Measurements from ENCODE around the gene CRY1. TPM values are rescaled to one million over a fixed set of nuclear protein-coding genes. Genes with fewer than 3 reads are reported as not detected.

CRY1 gene
- total and polyA plus RNA-seq, 2 of the 4 experiments (the other 2 are of a cell fraction) = 5.9 to 9.9 TPM

DNA sequence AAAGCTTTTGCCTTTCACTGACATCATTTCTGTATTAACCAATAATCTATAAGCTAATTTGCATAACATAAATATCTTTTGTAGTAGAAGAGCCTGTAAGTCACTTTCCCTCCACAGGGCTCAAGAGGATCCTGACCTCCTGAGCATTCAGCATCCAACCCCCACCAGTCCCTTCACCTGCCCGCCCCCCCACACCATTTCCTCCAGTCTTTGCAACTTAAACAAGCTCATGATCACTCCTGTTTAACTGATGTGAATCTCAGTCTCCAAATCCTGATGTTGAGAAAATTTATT is 12.0 kb upstream of the CRY1 start:
- no peaks in the 10 kb centered on the region for H3K79me1 ChIP-seq (ENCODE audit: low read depth in 1 of 2, low read length in 2 of 2)
- no peaks in the 10 kb centered on the region for H3K9me1 ChIP-seq (ENCODE audit: insufficient read depth, low read length)
- WGBS, 2 experiments (ENCODE audit: extremely low coverage in 2 of 2, insufficient read length in 1 of 2) = no CpG with 5 or more reads among the region's 1 CpG
- H3K23ac ChIP-seq (ENCODE audit: low read depth, low read length) = no peak overlapping the region
- no peak overlapping the region for H3K9ac ChIP-seq (ENCODE audit: low read depth, low read length)
- POLR2A ChIA-PET (ENCODE audit: unreplicated experiment) = interaction anchor here (0.6 kb wide), 1 partner anchor 150 kb away, joined by 4 read pairs; the partner anchor contains the start of gene TMEM263
- no peak overlapping the region for H4K8ac ChIP-seq (ENCODE audit: low read depth in 2 of 2, low read length in 2 of 2)
- in situ Hi-C loops (cut with MboI; ENCODE audit: low sequenced_read_pairs) (no loop called here), dilution Hi-C loops (cut with HindIII; ENCODE audit: low sequenced_read_pairs, unreplicated experiment) (no loop called here), intact Hi-C loops (cut with micrococcal nuclease) (loop anchor here (2.0 to 10.0 kb wide), 2 partner anchors 581 to 719 kb away; no protein-coding TSS in a partner anchor)
- H2BK20ac ChIP-seq (ENCODE audit: low read depth, low read length) = no peak overlapping the region
- H2AK9ac ChIP-seq (replicated peaks; ENCODE audit: low read depth, low read length, poor library complexity) = no peak overlapping the region
- TF ChIP-seq, protein P1, sequence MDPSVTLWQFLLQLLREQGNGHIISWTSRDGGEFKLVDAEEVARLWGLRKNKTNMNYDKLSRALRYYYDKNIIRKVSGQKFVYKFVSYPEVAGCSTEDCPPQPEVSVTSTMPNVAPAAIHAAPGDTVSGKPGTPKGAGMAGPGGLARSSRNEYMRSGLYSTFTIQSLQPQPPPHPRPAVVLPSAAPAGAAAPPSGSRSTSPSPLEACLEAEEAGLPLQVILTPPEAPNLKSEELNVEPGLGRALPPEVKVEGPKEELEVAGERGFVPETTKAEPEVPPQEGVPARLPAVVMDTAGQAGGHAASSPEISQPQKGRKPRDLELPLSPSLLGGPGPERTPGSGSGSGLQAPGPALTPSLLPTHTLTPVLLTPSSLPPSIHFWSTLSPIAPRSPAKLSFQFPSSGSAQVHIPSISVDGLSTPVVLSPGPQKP (IDR thresholded peaks at IDR 0.05; ENCODE audit: borderline replicate concordance, low read depth, low read length) = no peak
- H3K56ac ChIP-seq (ENCODE audit: extremely low read depth, insufficient read depth, low read length) = no peak overlapping the region
- H3K9me3 ChIP-seq (ENCODE audit: control insufficient read depth, insufficient read depth, low read length) = no peaks in the 10 kb centered on the region
- no peaks in the 10 kb centered on the region for H3K36me3 ChIP-seq (ENCODE audit: control insufficient read depth, insufficient read depth, low read length)
- DNase-seq (no peak), ATAC-seq (ENCODE audit: low read depth) (peak; percentile 56)
- H2BK15ac ChIP-seq (ENCODE audit: low read depth, low read length) = no peak overlapping the region
- H2AK5ac ChIP-seq (ENCODE audit: low read depth, low read length) = no peak overlapping the region
- no peak overlapping the region for H4K5ac ChIP-seq (ENCODE audit: low read depth, low read length)
- H3K4me2 ChIP-seq (ENCODE audit: low read depth, low read length) = no peak overlapping the region
- no peak overlapping the region for H2BK5ac ChIP-seq (ENCODE audit: low read depth, low read length, poor library complexity, severe bottlenecking)
- H3K4me1 ChIP-seq (ENCODE audit: control insufficient read depth, insufficient read depth, low read length) = no peaks in the 10 kb centered on the region
- H4K20me1 ChIP-seq (ENCODE audit: insufficient read depth, low read length) = no peaks in the 10 kb centered on the region
- H3K4me3 ChIP-seq (ENCODE audit: insufficient read depth, low read depth, low read length) = no peak overlapping the region
- peaks cover 20% of the 10 kb centered on the region for H3K27me3 ChIP-seq (ENCODE audit: control insufficient read depth, insufficient read depth, low read length)
- no peak overlapping the region for H3K14ac ChIP-seq (replicated peaks; ENCODE audit: low read depth, low read length)
- no peak overlapping the region for H3K27ac ChIP-seq (ENCODE audit: insufficient read depth, low read length)
- H2BK120ac ChIP-seq (ENCODE audit: low read depth, low read length) = no peak overlapping the region
- no peak overlapping the region for H4K91ac ChIP-seq (ENCODE audit: insufficient read depth, low read depth, low read length)
- BruUV-seq (replicated peaks) = no TSS peak
- H3K18ac ChIP-seq (ENCODE audit: low read depth, low read length) = no peak overlapping the region
- H3K4ac ChIP-seq (ENCODE audit: low read depth, low read length) = no peak overlapping the region
- H2AFZ ChIP-seq (replicated peaks; ENCODE audit: low read length, poor library complexity) = no peak overlapping the region
- CTCF ChIA-PET = interaction anchor here (0.5 to 2.5 kb wide), 7 partner anchors 8 to 451 kb away, joined by 3 to 14 read pairs (median 4); partner anchors contain the start of gene CRY1

Measured in IMR-90 (cell line).